ENCODE measurements around the gene GET4.

GET4 gene

GRCh38 chr7:832968-833424 lies 43.4 kb upstream of the GET4 start:
- no peak overlapping the region for H3K4me3 ChIP-seq (ENCODE audit: low read depth, low read length)
- in situ Hi-C loops (cut with HindIII; ENCODE audit: low sequenced_read_pairs) = no loop called here
- no peak for DNase-seq (ENCODE audit: low read depth, low spot score)
- no peak for TF ChIP-seq CTCF (IDR thresholded peaks at IDR 0.05; ENCODE audit: low read depth, low read length)

- DNase-seq (ENCODE audit: low read depth, low spot score) = peak; percentile 43
- H3K4me3 ChIP-seq (ENCODE audit: low read depth, low read length) = no peak overlapping the region
- in situ Hi-C loops (cut with HindIII; ENCODE audit: low sequenced_read_pairs) = no loop called here
- no peak for TF ChIP-seq CTCF (IDR thresholded peaks at IDR 0.05; ENCODE audit: low read depth, low read length)
Measured at GRCh38 chr7:833601-834258, 42.6 kb upstream of the GET4 start.

- no peak for DNase-seq (ENCODE audit: low read depth, low spot score)
- no peak overlapping the region for H3K4me3 ChIP-seq (ENCODE audit: low read depth, low read length)
- TF ChIP-seq CTCF (IDR thresholded peaks at IDR 0.05; ENCODE audit: low read depth, low read length) = no peak
- in situ Hi-C loops (cut with HindIII; ENCODE audit: low sequenced_read_pairs) = no loop called here
Measured at GRCh38 chr7:834277-834676, 42.1 kb upstream of the GET4 start.

GRCh38 chr7:835021-835420 lies 41.3 kb upstream of the GET4 start:
- no peak for DNase-seq (ENCODE audit: low read depth, low spot score)
- in situ Hi-C loops (cut with HindIII; ENCODE audit: low sequenced_read_pairs) = no loop called here
- TF ChIP-seq CTCF (IDR thresholded peaks at IDR 0.05; ENCODE audit: low read depth, low read length) = no peak
- no peak overlapping the region for H3K4me3 ChIP-seq (ENCODE audit: low read depth, low read length)

GRCh38 chr7:835485-836401 lies 40.6 kb upstream of the GET4 start:
- no peak for TF ChIP-seq CTCF (IDR thresholded peaks at IDR 0.05; ENCODE audit: low read depth, low read length)
- in situ Hi-C loops (cut with HindIII; ENCODE audit: low sequenced_read_pairs) = no loop called here
- H3K4me3 ChIP-seq (ENCODE audit: low read depth, low read length) = no peak overlapping the region
- DNase-seq (ENCODE audit: low read depth, low spot score) = peak; percentile 24

- no peak overlapping the region for H3K4me3 ChIP-seq (ENCODE audit: low read depth, low read length)
- in situ Hi-C loops (cut with HindIII; ENCODE audit: low sequenced_read_pairs) = no loop called here
- TF ChIP-seq CTCF (IDR thresholded peaks at IDR 0.05; ENCODE audit: low read depth, low read length) = peak; percentile 75
- peak; percentile 54 for DNase-seq (ENCODE audit: low read depth, low spot score)
Measured at GRCh38 chr7:836429-836828, 39.9 kb upstream of the GET4 start.
